Measurements from ENCODE around the gene RPL5.

DNA sequence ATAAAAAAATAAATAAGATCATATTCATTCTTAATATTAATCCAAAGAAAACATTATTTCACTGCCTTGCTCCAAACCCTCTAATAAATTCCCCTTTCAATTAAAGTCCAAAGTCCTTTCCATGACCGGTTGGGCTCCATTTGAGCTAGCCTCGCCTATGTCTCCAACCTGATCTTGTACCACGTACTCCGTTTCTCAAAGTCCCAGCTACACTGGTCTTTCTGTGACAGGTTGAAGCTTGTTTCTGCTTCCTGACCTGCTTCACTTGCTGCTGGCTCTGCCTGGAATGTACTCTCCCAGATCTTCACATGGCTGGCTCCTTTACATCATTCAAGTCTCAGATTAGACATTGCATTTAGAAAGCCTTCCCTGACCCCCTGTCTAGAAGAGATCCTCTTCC, 16.4 kb downstream of the RPL5 start:
- TF ChIP-seq, protein P1, sequence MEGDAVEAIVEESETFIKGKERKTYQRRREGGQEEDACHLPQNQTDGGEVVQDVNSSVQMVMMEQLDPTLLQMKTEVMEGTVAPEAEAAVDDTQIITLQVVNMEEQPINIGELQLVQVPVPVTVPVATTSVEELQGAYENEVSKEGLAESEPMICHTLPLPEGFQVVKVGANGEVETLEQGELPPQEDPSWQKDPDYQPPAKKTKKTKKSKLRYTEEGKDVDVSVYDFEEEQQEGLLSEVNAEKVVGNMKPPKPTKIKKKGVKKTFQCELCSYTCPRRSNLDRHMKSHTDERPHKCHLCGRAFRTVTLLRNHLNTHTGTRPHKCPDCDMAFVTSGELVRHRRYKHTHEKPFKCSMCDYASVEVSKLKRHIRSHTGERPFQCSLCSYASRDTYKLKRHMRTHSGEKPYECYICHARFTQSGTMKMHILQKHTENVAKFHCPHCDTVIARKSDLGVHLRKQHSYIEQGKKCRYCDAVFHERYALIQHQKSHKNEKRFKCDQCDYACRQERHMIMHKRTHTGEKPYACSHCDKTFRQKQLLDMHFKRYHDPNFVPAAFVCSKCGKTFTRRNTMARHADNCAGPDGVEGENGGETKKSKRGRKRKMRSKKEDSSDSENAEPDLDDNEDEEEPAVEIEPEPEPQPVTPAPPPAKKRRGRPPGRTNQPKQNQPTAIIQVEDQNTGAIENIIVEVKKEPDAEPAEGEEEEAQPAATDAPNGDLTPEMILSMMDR (IDR thresholded peaks at IDR 0.05; ENCODE audit: poor library complexity), result no peak
- TF ChIP-seq EZH2 (IDR thresholded peaks at IDR 0.05; ENCODE audit: borderline replicate concordance) (no peak), EZH2phosphoT487 (IDR thresholded peaks at IDR 0.05; ENCODE audit: low read depth, severe bottlenecking, unreplicated experiment) (no peak)
